HFFc6 (cell line): Measurements from ENCODE around the gene LILRB1. TPM values are rescaled to one million over a fixed set of nuclear protein-coding genes. Genes with fewer than 3 reads are reported as not detected.
"Not testable (repeated sequence)": the region's sequence is repeated elsewhere in the genome, so short reads cannot be mapped to it uniquely, and the experiment has no call there.

Experiments
- DNase-seq: peaks from one replicate; pipeline ENCODE4 v3.0.0-alpha.2; 2018
- H3K27ac Mint-ChIP-seq: 2 replicates; pipeline ENCODE4 v1.8.0; 2020; ENCODE audit warnings: mild to moderate bottlenecking, mixed read lengths
- H3K27me3 Mint-ChIP-seq: 2 replicates; pipeline ENCODE4 v1.8.0; 2021; ENCODE audit warnings: mild to moderate bottlenecking, moderate library complexity, mixed read lengths; ENCODE audit not compliant: insufficient read depth
- H3K36me3 Mint-ChIP-seq: 2 replicates; pipeline ENCODE4 v1.8.0; 2021; ENCODE audit warnings: low read depth, mixed read lengths
- H3K4me1 Mint-ChIP-seq: 2 replicates; pipeline ENCODE4 v1.8.0; 2020; ENCODE audit warnings: low read depth, mixed read lengths
- H3K4me3 Mint-ChIP-seq: 2 replicates; pipeline ENCODE4 v1.8.0; 2020; ENCODE audit warnings: mild to moderate bottlenecking, moderate library complexity, mixed read lengths
- H3K9me3 Mint-ChIP-seq: 2 replicates; pipeline ENCODE4 v1.8.0; 2020; ENCODE audit warnings: mild to moderate bottlenecking, mixed read lengths
- long read RNA-seq: library from polyadenylated mRNA; unstranded; transcript quantifications from one replicate; pipeline ENCODE4 v2.0.0, GENCODE V29; 2019
- total RNA-seq, 6 experiments: library from RNA; stranded (reverse); fragmentation: NEBNext Ultra II Directional; extraction: Animal tissue kit (Norgen Biotek cat#: 25700); gene quantifications; 2 replicates in 1 of 6; 3 replicates in 5 of 6; pipeline ENCODE4 v1.2.3, GENCODE V29; 2021
- TF ChIP-seq, protein P1 (sequence below): fragments of 200-600 bp; sonication (generic); IDR thresholded peaks from 2 replicates; pipeline ENCODE4 v1.5.0; 2021; ENCODE audit warnings: antibody characterized with exemption, mild to moderate bottlenecking

LILRB1 gene
- total RNA-seq: not detected
- long read RNA-seq: 0 reads

GRCh38 chr19:54630262-54630661, at the start of gene LILRB1:
TSS of gene LILRB1 (plus strand) at chr19:54630484. CDS start at chr19:54631074, 590 bp downstream.
- H3K27ac Mint-ChIP-seq, H3K4me3 Mint-ChIP-seq, H3K36me3 Mint-ChIP-seq, DNase-seq, H3K27me3 Mint-ChIP-seq, H3K4me1 Mint-ChIP-seq: not testable (repeated sequence)
- H3K9me3 Mint-ChIP-seq: peaks cover 57% of the 10 kb centered on the region

- Mint-ChIP-seq H3K4me1 (no peaks in the 10 kb centered on the region), H3K27ac (no peak overlapping the region), H3K36me3 (no peaks in the 10 kb centered on the region; the same call in 1 of the 2 replicates), H3K27me3 (no peaks in the 10 kb centered on the region), H3K4me3 (no peak overlapping the region), H3K9me3 (peaks cover 65% of the 10 kb centered on the region)
- DNase-seq: no peak
- TF ChIP-seq, protein P1, sequence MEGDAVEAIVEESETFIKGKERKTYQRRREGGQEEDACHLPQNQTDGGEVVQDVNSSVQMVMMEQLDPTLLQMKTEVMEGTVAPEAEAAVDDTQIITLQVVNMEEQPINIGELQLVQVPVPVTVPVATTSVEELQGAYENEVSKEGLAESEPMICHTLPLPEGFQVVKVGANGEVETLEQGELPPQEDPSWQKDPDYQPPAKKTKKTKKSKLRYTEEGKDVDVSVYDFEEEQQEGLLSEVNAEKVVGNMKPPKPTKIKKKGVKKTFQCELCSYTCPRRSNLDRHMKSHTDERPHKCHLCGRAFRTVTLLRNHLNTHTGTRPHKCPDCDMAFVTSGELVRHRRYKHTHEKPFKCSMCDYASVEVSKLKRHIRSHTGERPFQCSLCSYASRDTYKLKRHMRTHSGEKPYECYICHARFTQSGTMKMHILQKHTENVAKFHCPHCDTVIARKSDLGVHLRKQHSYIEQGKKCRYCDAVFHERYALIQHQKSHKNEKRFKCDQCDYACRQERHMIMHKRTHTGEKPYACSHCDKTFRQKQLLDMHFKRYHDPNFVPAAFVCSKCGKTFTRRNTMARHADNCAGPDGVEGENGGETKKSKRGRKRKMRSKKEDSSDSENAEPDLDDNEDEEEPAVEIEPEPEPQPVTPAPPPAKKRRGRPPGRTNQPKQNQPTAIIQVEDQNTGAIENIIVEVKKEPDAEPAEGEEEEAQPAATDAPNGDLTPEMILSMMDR: no peak
Measured at GRCh38 chr19:54586397-54586796, 43.9 kb upstream of the LILRB1 start.

- no peak for DNase-seq
- no peaks in the 10 kb centered on the region; the same call in 1 of the 2 replicates for H3K36me3 Mint-ChIP-seq
- no peak overlapping the region for H3K4me3 Mint-ChIP-seq
- no peaks in the 10 kb centered on the region for H3K27me3 Mint-ChIP-seq
- H3K27ac Mint-ChIP-seq: no peak overlapping the region
- H3K4me1 Mint-ChIP-seq: no peaks in the 10 kb centered on the region
- H3K9me3 Mint-ChIP-seq: peaks cover 62% of the 10 kb centered on the region
- TF ChIP-seq, protein P1: no peak
Measured at GRCh38 chr19:54587026-54587425, 43.3 kb upstream of the LILRB1 start.

GRCh38 chr19:54593445-54593844, 36.8 kb upstream of the LILRB1 start, which contains the start of gene LILRA1:
TSS of gene LILRA1 (plus strand) at chr19:54593632. CDS start at chr19:54594245, 613 bp downstream.
- not testable (repeated sequence) for H3K27ac Mint-ChIP-seq, H3K27me3 Mint-ChIP-seq, H3K4me1 Mint-ChIP-seq, H3K36me3 Mint-ChIP-seq, H3K4me3 Mint-ChIP-seq, DNase-seq
- H3K9me3 Mint-ChIP-seq: peaks cover 53% of the 10 kb centered on the region

DNA sequence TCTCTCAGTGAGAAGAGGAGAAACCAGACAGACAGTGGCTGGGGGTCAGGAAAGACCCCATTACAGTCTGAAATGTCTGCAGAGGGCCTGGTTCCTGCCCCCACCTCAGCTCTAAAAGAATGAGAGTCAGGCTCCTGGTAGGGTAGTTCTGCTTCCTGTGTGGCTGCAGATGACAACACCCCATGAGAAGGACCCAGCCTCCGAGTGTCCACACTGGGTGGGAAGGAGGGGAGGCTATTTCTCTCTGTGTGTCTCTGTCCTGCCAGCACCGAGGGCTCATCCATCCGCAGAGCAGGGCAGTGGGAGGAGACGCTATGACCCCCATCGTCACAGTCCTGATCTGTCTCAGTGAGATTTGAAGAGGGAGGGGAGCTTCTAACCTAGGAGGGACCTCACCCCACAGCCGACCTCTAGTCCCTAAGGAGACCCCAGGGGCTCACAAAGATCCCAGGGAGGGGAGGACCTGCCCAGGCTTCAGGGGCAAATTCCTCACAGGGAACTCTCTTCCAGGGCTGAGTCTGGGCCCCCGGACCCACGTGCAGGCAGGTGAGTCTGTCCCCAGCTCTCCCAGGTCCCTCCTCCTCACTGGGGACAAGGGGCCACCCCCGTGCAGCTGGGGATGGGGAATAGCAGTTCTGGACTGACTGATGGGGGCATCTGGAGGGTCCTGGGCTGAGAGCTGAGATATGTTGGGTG, 36.2 kb upstream of the LILRB1 start:
- not testable (repeated sequence) for H3K27ac Mint-ChIP-seq, H3K4me1 Mint-ChIP-seq, DNase-seq, H3K27me3 Mint-ChIP-seq, H3K36me3 Mint-ChIP-seq, H3K4me3 Mint-ChIP-seq
- H3K9me3 Mint-ChIP-seq: peaks cover 50% of the 10 kb centered on the region

DNA sequence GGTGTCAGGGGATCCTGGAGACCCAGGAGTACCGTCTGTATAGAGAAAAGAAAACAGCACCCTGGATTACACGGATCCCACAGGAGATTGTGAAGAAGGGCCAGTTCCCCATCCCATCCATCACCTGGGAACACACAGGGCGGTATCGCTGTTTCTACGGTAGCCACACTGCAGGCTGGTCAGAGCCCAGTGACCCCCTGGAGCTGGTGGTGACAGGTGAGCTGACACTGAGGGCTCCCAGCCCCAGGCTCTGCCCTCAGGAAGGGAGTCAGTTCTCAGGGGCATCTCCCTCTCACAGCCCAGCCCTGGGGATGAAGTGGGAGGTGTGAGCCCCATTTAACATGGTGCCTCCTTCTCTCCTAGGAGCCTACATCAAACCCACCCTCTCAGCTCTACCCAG, 35.5 kb upstream of the LILRB1 start:
- H3K9me3 Mint-ChIP-seq: peaks cover 43% of the 10 kb centered on the region
- no peak for DNase-seq
- TF ChIP-seq, protein P1: no peak
- no peaks in the 10 kb centered on the region for H3K4me1 Mint-ChIP-seq
- H3K4me3 Mint-ChIP-seq: no peak overlapping the region
- no peaks in the 10 kb centered on the region for H3K27me3 Mint-ChIP-seq
- H3K27ac Mint-ChIP-seq: no peak overlapping the region
- H3K36me3 Mint-ChIP-seq: no peaks in the 10 kb centered on the region

DNA sequence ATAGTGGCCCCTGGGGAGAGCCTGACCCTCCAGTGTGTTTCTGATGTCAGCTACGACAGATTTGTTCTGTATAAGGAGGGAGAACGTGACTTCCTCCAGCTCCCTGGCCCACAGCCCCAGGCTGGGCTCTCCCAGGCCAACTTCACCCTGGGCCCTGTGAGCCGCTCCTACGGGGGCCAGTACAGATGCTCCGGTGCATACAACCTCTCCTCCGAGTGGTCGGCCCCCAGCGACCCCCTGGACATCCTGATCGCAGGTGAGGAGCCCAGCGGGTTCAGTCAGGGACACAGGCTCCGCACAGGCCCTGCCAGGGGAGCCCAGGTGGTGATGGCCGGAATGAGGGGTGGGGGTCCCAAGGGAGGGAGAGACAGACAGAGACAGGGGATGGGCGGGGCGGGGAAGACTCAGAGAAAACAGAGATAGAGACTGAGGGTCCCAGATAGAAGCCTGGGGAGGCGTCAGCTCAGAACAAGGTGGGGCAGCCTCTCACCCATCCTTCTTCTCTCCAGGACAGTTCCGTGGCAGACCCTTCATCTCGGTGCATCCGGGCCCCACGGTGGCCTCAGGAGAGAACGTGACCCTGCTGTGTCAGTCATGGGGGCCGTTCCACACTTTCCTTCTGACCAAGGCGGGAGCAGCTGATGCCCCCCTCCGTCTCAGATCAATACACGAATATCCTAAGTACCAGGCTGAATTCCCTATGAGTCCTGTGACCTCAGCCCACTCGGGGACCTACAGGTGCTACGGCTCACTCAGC, 34.4 kb upstream of the LILRB1 start:
- H3K4me1 Mint-ChIP-seq, H3K4me3 Mint-ChIP-seq, H3K27me3 Mint-ChIP-seq, DNase-seq, H3K27ac Mint-ChIP-seq, H3K36me3 Mint-ChIP-seq: not testable (repeated sequence)
- H3K9me3 Mint-ChIP-seq: peaks cover 41% of the 10 kb centered on the region
